Astrocyte of the spinal cord (primary cell): ENCODE results near the gene AIRE.

Experiments
- DNase-seq: peaks from one replicate; pipeline ENCODE4 v3.0.0; 2011; ENCODE audit warnings: low read depth, low spot score
- H3K4me3 ChIP-seq: 2 replicates; pipeline ENCODE4 v1.5.1; 2011; ENCODE audit warnings: low read depth, mild to moderate bottlenecking, low read length, moderate library complexity
- in situ Hi-C: cut with HindIII; loops from 2 replicates; pipeline ENCODE4 v1.10.0; 2017; ENCODE audit warnings: low sequenced_read_pairs
- TF ChIP-seq, protein P1 (sequence below): IDR thresholded peaks from 2 replicates; pipeline ENCODE4 v1.5.1; 2012; ENCODE audit warnings: low read depth, mild to moderate bottlenecking, low read length, inconsistent platforms

The AIRE gene

DNA sequence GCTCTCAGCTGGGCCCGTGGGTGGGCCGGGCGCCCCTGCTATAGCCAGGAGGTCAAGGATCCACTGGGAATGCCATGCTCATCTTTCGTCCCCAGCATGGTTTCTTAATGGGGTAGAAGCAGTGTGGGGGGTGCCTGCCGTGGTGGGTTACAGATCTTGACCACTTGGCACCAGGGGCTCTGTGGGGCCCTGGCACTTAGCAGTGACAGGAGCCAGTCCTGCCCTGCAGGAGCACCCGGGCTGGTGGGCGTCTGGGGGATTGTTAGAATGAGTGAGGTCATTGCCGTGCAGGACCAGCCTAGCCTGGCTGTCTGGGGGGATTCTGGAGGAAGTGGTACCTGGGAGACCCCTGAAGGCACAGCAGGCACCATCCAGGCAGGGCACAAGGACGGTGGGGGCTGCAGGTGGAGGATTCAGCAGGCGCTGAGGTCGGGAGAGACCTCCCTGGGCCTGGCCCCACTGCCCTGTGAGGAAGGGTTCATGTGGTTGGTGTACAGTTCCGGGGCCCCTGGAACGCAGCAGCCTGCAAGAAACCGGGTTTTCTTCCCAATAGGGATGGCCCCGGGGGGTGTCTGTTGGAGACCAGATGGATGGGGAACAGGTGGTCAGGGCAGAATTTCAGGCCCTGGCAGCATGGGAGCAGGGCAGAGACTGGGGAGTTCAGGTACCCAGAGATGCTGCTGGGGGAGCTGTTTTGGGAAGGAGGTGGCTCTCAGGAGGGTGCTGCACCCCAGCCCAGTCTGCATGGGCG is 4.8 kb downstream of the AIRE start:
- in situ Hi-C loops = no loop called here
- no peak overlapping the region for H3K4me3 ChIP-seq
- no peak for DNase-seq
- TF ChIP-seq, protein P1, sequence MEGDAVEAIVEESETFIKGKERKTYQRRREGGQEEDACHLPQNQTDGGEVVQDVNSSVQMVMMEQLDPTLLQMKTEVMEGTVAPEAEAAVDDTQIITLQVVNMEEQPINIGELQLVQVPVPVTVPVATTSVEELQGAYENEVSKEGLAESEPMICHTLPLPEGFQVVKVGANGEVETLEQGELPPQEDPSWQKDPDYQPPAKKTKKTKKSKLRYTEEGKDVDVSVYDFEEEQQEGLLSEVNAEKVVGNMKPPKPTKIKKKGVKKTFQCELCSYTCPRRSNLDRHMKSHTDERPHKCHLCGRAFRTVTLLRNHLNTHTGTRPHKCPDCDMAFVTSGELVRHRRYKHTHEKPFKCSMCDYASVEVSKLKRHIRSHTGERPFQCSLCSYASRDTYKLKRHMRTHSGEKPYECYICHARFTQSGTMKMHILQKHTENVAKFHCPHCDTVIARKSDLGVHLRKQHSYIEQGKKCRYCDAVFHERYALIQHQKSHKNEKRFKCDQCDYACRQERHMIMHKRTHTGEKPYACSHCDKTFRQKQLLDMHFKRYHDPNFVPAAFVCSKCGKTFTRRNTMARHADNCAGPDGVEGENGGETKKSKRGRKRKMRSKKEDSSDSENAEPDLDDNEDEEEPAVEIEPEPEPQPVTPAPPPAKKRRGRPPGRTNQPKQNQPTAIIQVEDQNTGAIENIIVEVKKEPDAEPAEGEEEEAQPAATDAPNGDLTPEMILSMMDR = no peak

DNA sequence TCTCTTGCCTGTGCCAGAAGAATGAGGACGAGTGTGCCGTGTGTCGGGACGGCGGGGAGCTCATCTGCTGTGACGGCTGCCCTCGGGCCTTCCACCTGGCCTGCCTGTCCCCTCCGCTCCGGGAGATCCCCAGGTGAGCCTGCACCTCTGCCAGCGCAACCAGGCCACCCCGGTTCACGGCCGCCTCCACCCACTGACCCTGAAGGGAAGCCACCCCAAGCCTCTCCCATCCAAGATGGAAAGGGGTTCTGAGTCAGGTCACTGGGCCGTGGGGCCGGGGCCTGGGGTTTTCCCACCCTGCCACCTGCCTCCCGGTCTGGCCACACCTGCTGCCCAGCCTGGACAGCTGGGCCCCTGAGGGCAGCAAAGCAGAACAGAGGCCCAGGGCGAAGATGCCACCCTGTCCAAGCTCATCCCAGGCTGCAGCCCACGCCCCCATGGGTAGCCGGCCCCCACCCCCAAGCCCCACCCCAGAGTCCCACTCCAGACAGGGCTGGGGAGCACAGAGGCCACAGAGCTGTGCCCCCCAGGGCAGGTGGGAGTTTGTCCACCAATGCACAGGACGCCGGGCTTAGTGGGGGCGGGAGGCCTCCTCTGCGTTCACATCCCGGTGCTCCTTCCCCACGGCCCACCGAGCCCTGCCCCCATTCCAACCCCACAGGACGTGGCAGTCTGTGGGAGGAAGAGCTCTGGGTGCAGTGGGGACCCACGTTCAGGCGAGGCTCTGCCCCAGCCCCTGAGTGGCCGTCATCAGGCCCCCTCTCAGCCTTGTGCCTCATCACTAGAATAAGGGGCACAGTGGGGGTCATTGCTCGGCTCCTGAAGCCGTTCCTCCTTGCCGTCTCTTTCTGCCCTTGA is 5.6 kb downstream of the AIRE start:
- in situ Hi-C loops = no loop called here
- DNase-seq = no peak
- H3K4me3 ChIP-seq = no peak overlapping the region
- TF ChIP-seq, protein P1 = no peak

DNA sequence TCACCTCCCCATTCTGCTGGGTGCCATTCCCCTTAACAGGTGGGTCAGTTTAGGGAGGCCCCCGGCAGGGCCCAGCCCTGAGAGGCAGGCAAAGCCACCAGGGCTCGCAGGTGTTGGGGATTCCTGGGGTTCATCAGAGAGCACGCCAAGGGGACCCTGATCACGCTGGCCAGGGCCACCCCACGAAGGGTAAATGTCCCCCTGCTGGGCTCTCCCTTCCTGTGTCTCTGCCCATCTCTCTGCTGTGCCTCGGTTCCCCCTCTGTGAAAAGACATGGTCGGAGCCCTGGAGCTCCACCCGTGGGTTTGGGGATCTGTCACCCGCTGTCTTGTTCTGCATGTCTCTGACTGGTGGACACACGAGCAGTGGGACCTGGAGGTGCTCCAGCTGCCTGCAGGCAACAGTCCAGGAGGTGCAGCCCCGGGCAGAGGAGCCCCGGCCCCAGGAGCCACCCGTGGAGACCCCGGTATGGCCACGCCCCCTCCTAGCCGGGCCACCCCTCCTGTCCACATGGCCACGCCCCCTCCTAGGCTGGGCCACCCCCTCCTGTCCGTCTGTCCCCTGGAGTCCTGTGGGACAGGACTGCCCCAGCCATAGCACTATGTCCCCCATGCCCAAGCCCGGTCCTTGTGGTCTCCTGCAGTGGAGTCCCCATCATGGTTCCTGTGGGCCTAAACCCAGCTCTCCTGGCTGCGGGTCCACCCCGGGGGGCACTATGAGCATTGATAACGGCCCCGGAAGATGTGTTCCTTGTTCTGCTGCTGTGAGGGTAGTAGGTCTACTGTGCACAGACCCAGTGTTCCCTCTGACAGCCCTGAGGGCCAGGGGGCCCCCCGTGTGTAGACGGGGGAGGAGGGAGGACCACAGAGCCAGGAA is 6.5 kb downstream of the AIRE start:
- no peak overlapping the region for H3K4me3 ChIP-seq
- in situ Hi-C loops = no loop called here

DNA sequence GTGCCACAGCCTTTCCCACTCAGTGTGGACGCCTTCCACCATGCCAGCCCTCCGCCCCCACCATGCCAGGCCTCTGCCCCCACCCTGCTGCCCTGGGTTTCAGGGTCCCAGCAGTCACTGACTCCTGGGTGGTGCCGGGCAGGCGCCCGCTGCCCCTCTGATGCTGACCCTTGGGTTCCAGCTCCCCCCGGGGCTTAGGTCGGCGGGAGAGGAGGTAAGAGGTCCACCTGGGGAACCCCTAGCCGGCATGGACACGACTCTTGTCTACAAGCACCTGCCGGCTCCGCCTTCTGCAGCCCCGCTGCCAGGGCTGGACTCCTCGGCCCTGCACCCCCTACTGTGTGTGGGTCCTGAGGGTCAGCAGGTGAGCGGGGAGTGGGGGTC is 7.1 kb downstream of the AIRE start:
- DNase-seq = no peak
- in situ Hi-C loops = no loop called here
- H3K4me3 ChIP-seq = no peak overlapping the region
- TF ChIP-seq, protein P1 = no peak

More for the DNA sequence above, 6.5 kb downstream of the AIRE start:
- TF ChIP-seq, protein P1 = no peak
- DNase-seq = no peak

DNA sequence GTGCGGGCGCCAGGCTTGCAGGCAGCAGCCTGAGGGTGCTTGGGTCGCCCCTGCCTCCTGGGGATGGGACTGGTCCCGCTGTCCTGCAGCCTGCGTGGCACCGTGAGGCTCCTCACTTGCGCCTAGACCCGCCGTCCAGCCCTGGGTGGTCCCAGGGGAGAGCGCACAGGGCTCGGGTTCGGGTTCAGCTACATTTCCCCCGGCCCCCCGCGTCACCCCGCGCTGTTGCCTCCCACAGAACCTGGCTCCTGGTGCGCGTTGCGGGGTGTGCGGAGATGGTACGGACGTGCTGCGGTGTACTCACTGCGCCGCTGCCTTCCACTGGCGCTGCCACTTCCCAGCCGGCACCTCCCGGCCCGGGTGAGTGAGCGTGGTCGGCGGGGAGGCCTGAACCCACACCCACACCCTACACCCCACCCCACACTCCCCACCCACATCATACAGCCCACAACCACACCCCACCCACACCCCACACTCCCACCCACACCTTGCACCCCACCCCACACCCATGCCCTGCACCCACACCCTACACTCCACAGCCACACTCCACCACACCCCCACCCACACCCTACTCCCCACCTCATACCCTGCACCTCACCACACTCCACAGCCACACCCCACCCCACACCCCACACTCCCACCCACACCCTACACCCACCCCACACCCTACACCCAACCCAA is 8.0 kb downstream of the AIRE start:
- H3K4me3 ChIP-seq = no peak overlapping the region
- TF ChIP-seq, protein P1 = no peak
- in situ Hi-C loops = no loop called here
- DNase-seq = no peak
